Psoas muscle (tissue), 8 donors: ENCODE measurements around the gene SGK1. TPM values are rescaled to one million over a fixed set of nuclear protein-coding genes. Genes with fewer than 3 reads are reported as not detected.

Experiments
- ATAC-seq, 4 donors: fragments of 200-7000 bp; cut with Tn5 transposase; one replicate each; pipeline ENCODE4 v1.9.1; 2020; ENCODE audit warnings: moderate library complexity in 3 of 4, mild to moderate bottlenecking in 2 of 4
- DNase-seq, 2 donors: peaks; one replicate each; pipeline ENCODE4 v3.0.0-alpha.2; 2020
- H3K27ac ChIP-seq: fragments of 200-600 bp; one replicate; pipeline ENCODE4 v1.8.0; 2022
- H3K27me3 ChIP-seq, 3 donors: fragments of 200-600 bp in 1 of 3; one replicate each; pipeline versions ENCODE4 v1.6.1 to v1.8.0; 2013 to 2022; ENCODE audit warnings: low read length in 2 of 3, mild to moderate bottlenecking in 2 of 3, moderate library complexity in 1 of 3; ENCODE audit not compliant: insufficient read depth in 3 of 3
- H3K36me3 ChIP-seq, 2 donors: fragments of 200-600 bp in 1 of 2; one replicate each; pipeline versions ENCODE4 v1.6.1 to v1.8.0; 2013 to 2022; ENCODE audit warnings: low read depth in 1 of 2, mild to moderate bottlenecking in 1 of 2, moderate library complexity in 1 of 2; ENCODE audit not compliant: insufficient read depth in 1 of 2
- H3K4me1 ChIP-seq: fragments of 200-600 bp; one replicate; pipeline ENCODE4 v1.8.0; 2022
- H3K4me3 ChIP-seq: fragments of 200-600 bp; one replicate; pipeline ENCODE4 v1.8.0; 2022; ENCODE audit warnings: mild to moderate bottlenecking
- H3K9me3 ChIP-seq: fragments of 200-600 bp; one replicate; pipeline ENCODE4 v1.8.0; 2022
- CTCF ChIP-seq: fragments of 200-600 bp; IDR thresholded peaks from one replicate; pipeline ENCODE4 v1.8.0; 2022; ENCODE audit warnings: antibody characterized with exemption
- WGBS, 3 donors: extraction: QIAGEN DNeasy Blood & Tissue Kit; methylation state at CpG; one replicate each; pipeline versions ENCODE4 v1.1.6 to v1.1.7; 2013; 5-methylcytosine and 5-hydroxymethylcytosine counted together
- intact Hi-C, 2 donors: fragments of 100-400 bp; cut with DNase I; formaldehyde crosslinking; loops; one replicate each; pipeline versions ENCODE4 v1.11.0 to v1.14.2; 2022
- polyA plus RNA-seq, 3 donors: library from polyadenylated mRNA; stranded (reverse); fragments of 200-250 nt; gene quantifications; one replicate each; pipeline ENCODE4 v1.2.3, GENCODE V29; 2013
- total RNA-seq, 4 donors: library from RNA; stranded (reverse); fragmentation: NEBNext Ultra II Directional in 2 of 4; extraction: Animal tissue kit (Norgen Biotek cat#: 25700) in 2 of 4; gene quantifications; one replicate each; pipeline versions ENCODE4 v1.2.1 to v1.2.4, GENCODE V29; 2021 to 2023
- donor health status: healthy with polysubstance abuse.
- donor health status: DM: no; HTN: no; CAD: no; lungs with moderate emphysema.
- donor health status: Bipolar disorder and iron deficiency.
- donor health status: healthy.
- donor health status: DM: yes; HTN: yes; CAD: no.
- donor health status: DM: no; HTN: no; CAD: no.
- donor health status: DM: no; HTN: no; CAD: no.
- donor health status: DM: yes; HTN: yes; CAD: no.

The SGK1 gene
- total and polyA plus RNA-seq, 7 donors, result 34.4 to 125 (median 64.1) TPM

GRCh38 chr6:134343066-134343465, 25.2 kb upstream of the SGK1 start:
- Histone ChIP-seq H3K36me3 (no peaks in the 10 kb centered on the region), H3K4me3 (no peak overlapping the region), H3K4me1 (peaks cover 8% of the 10 kb centered on the region), H3K9me3 (no peaks in the 10 kb centered on the region), H3K27me3 (no peaks in the 10 kb centered on the region), H3K27ac (peak overlapping the region; percentile 38)
- no peak for ATAC-seq
- intact Hi-C loops, result loop anchor here in 1 of 2 donors (10.0 kb wide), 1 partner anchor 482 kb away; no protein-coding TSS in a partner anchor
- TF ChIP-seq CTCF, result no peak
- no peak for DNase-seq
- WGBS, 3 donors, result 71 to 77% (median 76%) methylated on average over 6 of the region's 6 CpGs

DNA sequence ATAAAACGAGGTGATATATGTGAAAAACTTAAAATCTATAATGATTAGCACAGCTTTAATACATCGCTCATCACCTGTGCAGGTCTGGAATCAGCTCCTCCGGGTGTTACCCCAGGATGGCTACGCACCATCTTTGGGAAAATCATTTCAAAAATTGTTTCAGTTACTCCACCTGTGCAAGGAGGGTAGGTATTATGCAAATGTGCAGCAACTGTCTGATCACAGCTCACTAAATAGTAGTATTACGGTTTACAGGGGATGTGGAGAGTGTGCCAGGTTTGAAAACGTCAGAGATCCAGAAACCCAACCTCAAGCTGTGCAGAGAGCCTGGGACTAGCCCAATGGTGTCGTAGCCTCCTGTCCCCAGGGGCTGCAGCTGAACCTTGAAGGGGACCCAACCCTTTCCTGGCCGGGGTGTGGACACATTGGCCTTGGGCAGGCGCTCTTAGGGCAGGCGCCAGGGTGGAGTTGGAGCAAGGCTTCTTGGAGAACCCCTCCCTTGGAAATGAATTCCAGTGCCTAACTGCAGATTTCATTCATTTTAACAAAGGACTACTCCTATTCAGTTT, 24.2 kb upstream of the SGK1 start:
- WGBS, 3 donors, result 76 to 82% (median 78%) methylated on average over 10 of the region's 10 CpGs
- DNase-seq (peak; percentile 50 to 69), ATAC-seq (peak in 2 of 4 donors; percentile 43 to 52)
- Histone ChIP-seq H3K9me3 (no peaks in the 10 kb centered on the region), H3K4me1 (peaks cover 8% of the 10 kb centered on the region), H3K27me3 (no peaks in the 10 kb centered on the region), H3K4me3 (no peak overlapping the region), H3K27ac (no peak overlapping the region), H3K36me3 (no peaks in the 10 kb centered on the region)
- no peak for TF ChIP-seq CTCF
- intact Hi-C loops, result loop anchor here in 1 of 2 donors (10.0 kb wide), 1 partner anchor 483 kb away; no protein-coding TSS in a partner anchor

DNA sequence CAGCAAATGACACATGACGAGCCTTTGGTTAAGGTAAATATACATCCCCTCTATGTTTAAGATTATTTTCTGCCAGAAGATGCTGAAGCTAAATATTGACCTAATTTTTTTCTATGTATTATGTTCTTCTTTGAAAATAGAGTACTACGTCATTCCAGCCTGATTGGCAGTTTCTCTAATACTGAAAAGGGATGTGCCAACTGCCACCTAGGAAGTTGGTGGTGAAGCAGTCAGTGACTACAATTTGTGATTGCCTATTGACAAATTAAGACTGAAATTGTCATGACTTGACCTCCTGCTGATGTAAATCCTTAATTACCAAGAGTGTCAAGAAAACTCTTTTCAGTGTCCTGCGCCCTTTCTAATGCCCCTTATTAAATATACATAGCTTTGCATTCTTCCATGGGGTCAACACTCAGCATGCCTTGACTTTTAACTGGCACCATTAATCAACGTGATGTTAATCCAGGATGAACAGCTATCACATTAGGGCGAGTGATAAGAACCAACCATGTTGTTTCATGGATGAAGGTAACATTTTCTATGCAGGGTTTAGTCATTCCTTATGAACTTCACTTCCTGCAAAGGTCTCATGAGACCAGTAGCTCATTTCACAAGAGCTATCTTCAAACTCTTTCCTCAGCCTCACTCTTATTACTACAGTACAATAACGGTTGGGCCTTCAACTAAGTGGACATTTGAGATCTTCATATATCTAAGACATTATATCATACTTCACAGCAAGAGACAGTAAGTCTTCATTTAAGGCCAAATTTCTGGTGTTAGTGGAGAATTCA, 22.5 kb upstream of the SGK1 start:
- no peak for ATAC-seq
- H3K36me3 ChIP-seq, result no peaks in the 10 kb centered on the region
- no peak for DNase-seq
- no peak overlapping the region for H3K27ac ChIP-seq
- intact Hi-C loops, result loop anchor here in 1 of 2 donors (10.0 kb wide), 1 partner anchor 484 kb away; no protein-coding TSS in a partner anchor
- H3K9me3 ChIP-seq, result no peaks in the 10 kb centered on the region
- no peaks in the 10 kb centered on the region for H3K27me3 ChIP-seq
- H3K4me3 ChIP-seq, result no peak overlapping the region
- TF ChIP-seq CTCF, result no peak
- 83 to 89% (median 84%) methylated on average over 6 of the region's 6 CpGs for WGBS, 3 donors
- H3K4me1 ChIP-seq, result peaks cover under 1% of the 10 kb centered on the region

DNA sequence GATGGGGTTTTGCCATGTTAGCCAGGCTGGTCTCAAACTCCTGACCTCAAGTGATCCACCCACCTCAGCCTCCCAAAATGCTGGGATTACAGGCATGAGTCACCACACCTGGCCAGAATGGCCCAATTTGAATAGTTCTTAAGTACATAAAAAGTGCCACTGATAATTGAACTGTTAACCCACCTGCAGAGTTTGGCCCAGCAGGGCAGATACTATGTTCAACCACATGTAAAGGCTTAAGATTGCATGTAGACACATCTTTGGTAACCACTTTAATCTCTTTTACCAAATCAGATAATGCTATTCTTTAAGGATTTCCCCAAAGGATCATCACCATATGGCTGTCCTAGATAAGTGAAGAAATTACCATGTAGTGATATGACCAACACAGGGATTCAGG, 21.3 kb upstream of the SGK1 start:
- Histone ChIP-seq H3K4me1 (no peaks in the 10 kb centered on the region), H3K36me3 (no peaks in the 10 kb centered on the region), H3K27me3 (no peaks in the 10 kb centered on the region), H3K27ac (no peak overlapping the region), H3K4me3 (no peak overlapping the region), H3K9me3 (no peaks in the 10 kb centered on the region)
- TF ChIP-seq CTCF, result no peak
- intact Hi-C loops, result no loop called here
- ATAC-seq, result no peak
- no peak for DNase-seq
